ENCODE data around the gene ZNF544.
A peak's percentile ranks its signal among the peaks of the same experiment; 100 is the strongest.
"Not testable (repeated sequence)": the region's sequence is repeated elsewhere in the genome, so short reads cannot be mapped to it uniquely, and the experiment has no call there.

ZNF544 gene

GRCh38 chr19:58300620-58301019 is 71.9 kb downstream of the ZNF544 start:
- no peak overlapping the region for H3K4me3 ChIP-seq (ENCODE audit: low read depth, low read length)
- no peak for TF ChIP-seq CTCF (IDR thresholded peaks at IDR 0.05; ENCODE audit: insufficient read depth, low read depth, low read length, missing control alignments)
- DNase-seq (ENCODE audit: low read depth) = no peak

GRCh38 chr19:58304255-58304654 is 75.5 kb downstream of the ZNF544 start:
- no peak for TF ChIP-seq CTCF (IDR thresholded peaks at IDR 0.05; ENCODE audit: insufficient read depth, low read depth, low read length, missing control alignments)
- no peak for DNase-seq (ENCODE audit: low read depth)
- H3K4me3 ChIP-seq (ENCODE audit: low read depth, low read length) = no peak overlapping the region

GRCh38 chr19:58304748-58305064 is 76.0 kb downstream of the ZNF544 start:
- no peak for TF ChIP-seq CTCF (IDR thresholded peaks at IDR 0.05; ENCODE audit: insufficient read depth, low read depth, low read length, missing control alignments)
- DNase-seq (ENCODE audit: low read depth) = no peak
- H3K4me3 ChIP-seq (ENCODE audit: low read depth, low read length) = peak overlapping the region; percentile 80

GRCh38 chr19:58305065-58305931 is 76.6 kb downstream of the ZNF544 start, which contains the start of gene ERVK3-1:
Gene ERVK3-1, plus strand, starts transcription at chr19:58305377. Its CDS starts 6,792 bp downstream, at chr19:58312169.
- no peak for TF ChIP-seq CTCF (IDR thresholded peaks at IDR 0.05; ENCODE audit: insufficient read depth, low read depth, low read length, missing control alignments)

GRCh38 chr19:58305932-58306323 is 77.2 kb downstream of the ZNF544 start:
- no peak for TF ChIP-seq CTCF (IDR thresholded peaks at IDR 0.05; ENCODE audit: insufficient read depth, low read depth, low read length, missing control alignments)
- DNase-seq (ENCODE audit: low read depth) = peak; percentile 52
- H3K4me3 ChIP-seq (ENCODE audit: low read depth, low read length) = peak overlapping the region; percentile 80

More at GRCh38 chr19:58305065-58305931, 76.6 kb downstream of the ZNF544 start, which contains the start of gene ERVK3-1:
- H3K4me3 ChIP-seq (ENCODE audit: low read depth, low read length) = peak within 1 kb of the TSS; percentile 80
- DNase-seq (ENCODE audit: low read depth) = peak; percentile 99

- DNase-seq (ENCODE audit: low read depth) = no peak
- H3K4me3 ChIP-seq (ENCODE audit: low read depth, low read length) = no peak overlapping the region
- TF ChIP-seq CTCF (IDR thresholded peaks at IDR 0.05; ENCODE audit: insufficient read depth, low read depth, low read length, missing control alignments) = no peak
Measured at GRCh38 chr19:58307736-58308135, 79.0 kb downstream of the ZNF544 start.

GRCh38 chr19:58310685-58311084 is 82.0 kb downstream of the ZNF544 start:
- not testable (repeated sequence) for DNase-seq (ENCODE audit: low read depth); H3K4me3 ChIP-seq (ENCODE audit: low read depth, low read length)
